H1 (cell line): ENCODE data around the gene RUFY3. TPM values are rescaled to one million over a fixed set of nuclear protein-coding genes. Genes with fewer than 3 reads are reported as not detected.

Experiments used
- CTCF ChIA-PET: fragments of 300-600 bp; sonication (Branson Sonifier 250); formaldehyde crosslinking; loops from one replicate; lab custom pipeline; 2021; ENCODE audit not compliant: partially characterized antibody; lab: Charles Lee
- POLR2A ChIA-PET: fragments of 300-600 bp; sonication (Branson Sonifier 250); formaldehyde crosslinking; loops from one replicate; lab custom pipeline; 2021; ENCODE audit warnings: inconsistent platforms; ENCODE audit not compliant: partially characterized antibody; lab: Charles Lee
- DNase-seq, 2 experiments: peaks; one replicate each; pipeline versions ENCODE4 v3.0.0 to v3.0.0-alpha.2; 2010 to 2022; ENCODE audit warnings: low spot score in 2 of 2, low read depth in 1 of 2, mixed read lengths in 1 of 2
- FAIRE-seq: peaks from 2 replicates; lab custom pipeline; 2011; peaks lifted over from hg19 to GRCh38; lab: Jason Lieb, UNC
- H2AFZ ChIP-seq: 2 replicates; pipeline ENCODE4 v1.8.1; 2012; ENCODE audit warnings: low read length, inconsistent platforms
- H2AK5ac ChIP-seq: 2 replicates; pipeline ENCODE4 v1.6.1; 2013; ENCODE audit warnings: low read depth, low read length
- H2BK120ac ChIP-seq: replicated peaks from 2 replicates; pipeline ENCODE3; 2013; ENCODE audit warnings: low read depth, low read length, inconsistent platforms
- H2BK12ac ChIP-seq: 2 replicates; pipeline ENCODE4 v1.6.1; 2013; ENCODE audit warnings: low read depth, low read length
- H2BK15ac ChIP-seq: 2 replicates; pipeline ENCODE4 v1.6.1; 2013; ENCODE audit warnings: low read length
- H2BK20ac ChIP-seq: 2 replicates; pipeline ENCODE4 v1.6.1; 2013; ENCODE audit warnings: low read length
- H2BK5ac ChIP-seq: 2 replicates; pipeline ENCODE4 v1.6.1; 2013; ENCODE audit warnings: low read depth, low read length
- H3K14ac ChIP-seq: 2 replicates; pipeline ENCODE4 v1.6.1; 2013; ENCODE audit warnings: inconsistent platforms; ENCODE audit not compliant: insufficient read length
- H3K18ac ChIP-seq: 2 replicates; pipeline ENCODE4 v1.6.1; 2013; ENCODE audit warnings: low read length; ENCODE audit errors: extremely low read depth
- H3K23ac ChIP-seq: 2 replicates; pipeline ENCODE4 v1.6.1; 2013; ENCODE audit warnings: inconsistent platforms; ENCODE audit not compliant: insufficient read length
- H3K23me2 ChIP-seq: 2 replicates; pipeline ENCODE4 v1.6.1; 2013; ENCODE audit warnings: low read depth, low read length
- H3K27ac ChIP-seq: 2 replicates; pipeline ENCODE4 v1.6.1; 2011; ENCODE audit warnings: low read depth, low read length, inconsistent platforms
- H3K27me3 ChIP-seq, 4 experiments: replicated peaks in 1 of 4; 1 replicate in 1 of 4; 2 replicates in 3 of 4; pipeline versions ENCODE4 v1.6.1 to v1.8.1; 2011 to 2013; ENCODE audit warnings: low read length in 3 of 4, mild to moderate bottlenecking in 3 of 4, inconsistent platforms in 2 of 4, mixed read lengths in 2 of 4, moderate library complexity in 1 of 4; ENCODE audit not compliant: control insufficient read depth in 3 of 4, insufficient read depth in 3 of 4; ENCODE audit errors: extremely low read depth in 1 of 4
- H3K36me3 ChIP-seq, 4 experiments: 2 replicates each; pipeline versions ENCODE4 v1.6.1 to v1.8.1; 2011 to 2013; ENCODE audit warnings: mild to moderate bottlenecking in 4 of 4, low read length in 3 of 4, moderate library complexity in 2 of 4, control low read depth in 1 of 4, inconsistent platforms in 1 of 4; ENCODE audit not compliant: insufficient read depth in 4 of 4, control insufficient read depth in 2 of 4
- H3K4ac ChIP-seq: replicated peaks from 2 replicates; pipeline ENCODE3; 2013; ENCODE audit warnings: low read length, low read depth, mixed read lengths, inconsistent platforms; ENCODE audit not compliant: insufficient read length
- H3K4me1 ChIP-seq, 4 experiments: replicated peaks in 1 of 4; 1 replicate in 1 of 4; 2 replicates in 3 of 4; pipeline versions ENCODE4 v1.6.1 to v1.8.1; 2011 to 2013; ENCODE audit warnings: low read length in 3 of 4, inconsistent platforms in 2 of 4, mixed read lengths in 1 of 4; ENCODE audit not compliant: insufficient read depth in 4 of 4, control insufficient read depth in 3 of 4
- H3K4me2 ChIP-seq, 2 experiments: 2 replicates each; pipeline versions ENCODE4 v1.6.1 to v1.8.1; 2011 to 2013; ENCODE audit warnings: low read depth in 2 of 2, low read length in 2 of 2, control low read depth in 1 of 2, inconsistent platforms in 1 of 2, mild to moderate bottlenecking in 1 of 2; ENCODE audit not compliant: insufficient read depth in 1 of 2
- H3K4me3 ChIP-seq, 4 experiments: fragments of 200-600, 300-600 bp in 1 of 4; sonication (generic), shearing (Covaris generic), sonication (Bioruptor Twin) in 1 of 4; 2 replicates each; pipeline versions ENCODE4 v1.5.1 to v1.8.1; 2011 to 2016; ENCODE audit warnings: low read length in 4 of 4, low read depth in 3 of 4, control low read depth in 2 of 4, inconsistent platforms in 2 of 4, mild to moderate bottlenecking in 2 of 4, mixed read lengths in 1 of 4, moderate library complexity in 1 of 4; ENCODE audit not compliant: insufficient read depth in 2 of 4; ENCODE audit errors: extremely low read depth in 1 of 4
- H3K56ac ChIP-seq: replicated peaks from 2 replicates; pipeline ENCODE3; 2013; ENCODE audit warnings: low read depth, mild to moderate bottlenecking, mixed read lengths, low read length, inconsistent platforms; ENCODE audit not compliant: insufficient read length
- H3K79me1 ChIP-seq: 2 replicates; pipeline ENCODE4 v1.6.1; 2013; ENCODE audit warnings: low read depth, low read length, control low read depth
- H3K79me2 ChIP-seq, 2 experiments: 2 replicates each; pipeline versions ENCODE4 v1.6.1 to v1.8.1; 2012 to 2013; ENCODE audit warnings: low read length in 2 of 2, mild to moderate bottlenecking in 2 of 2, inconsistent platforms in 1 of 2; ENCODE audit not compliant: insufficient read depth in 2 of 2, control insufficient read depth in 1 of 2
- H3K9ac ChIP-seq, 4 experiments: replicated peaks in 1 of 4; 1 replicate in 1 of 4; 2 replicates in 3 of 4; pipeline versions ENCODE4 v1.6.1 to v1.8.1; 2011 to 2013; ENCODE audit warnings: low read depth in 3 of 4, low read length in 3 of 4, control low read depth in 2 of 4, mild to moderate bottlenecking in 2 of 4, moderate library complexity in 2 of 4, inconsistent platforms in 1 of 4; ENCODE audit errors: extremely low read depth in 1 of 4
- H3K9me3 ChIP-seq, 2 experiments: 2 replicates each; pipeline versions ENCODE4 v1.6.1 to v1.8.1; 2012 to 2013; ENCODE audit warnings: mild to moderate bottlenecking in 2 of 2, moderate library complexity in 2 of 2, control low read depth in 1 of 2, inconsistent platforms in 1 of 2, low read depth in 1 of 2, low read length in 1 of 2, mixed read lengths in 1 of 2; ENCODE audit not compliant: insufficient read depth in 2 of 2
- H4K20me1 ChIP-seq, 2 experiments: replicated peaks in 1 of 2; 2 replicates each; pipeline versions ENCODE3 to v1.8.1; 2011 to 2013; ENCODE audit warnings: inconsistent platforms in 2 of 2, low read length in 2 of 2, mild to moderate bottlenecking in 1 of 2; ENCODE audit not compliant: insufficient read depth in 2 of 2, control insufficient read depth in 1 of 2
- H4K5ac ChIP-seq: 2 replicates; pipeline ENCODE4 v1.6.1; 2013; ENCODE audit warnings: low read length, low read depth, mixed read lengths, inconsistent platforms; ENCODE audit not compliant: insufficient read length
- H4K8ac ChIP-seq: 2 replicates; pipeline ENCODE4 v1.8.0; 2013; ENCODE audit warnings: mild to moderate bottlenecking, moderate library complexity, low read length, inconsistent platforms; ENCODE audit not compliant: insufficient read depth; ENCODE audit errors: extremely low read depth
- H4K91ac ChIP-seq: replicated peaks from 2 replicates; pipeline ENCODE3; 2013; ENCODE audit warnings: low read length, mixed read lengths, inconsistent platforms; ENCODE audit not compliant: insufficient read length
- CHD2 ChIP-seq: IDR thresholded peaks from 2 replicates; pipeline ENCODE4 v1.6.1; 2012; ENCODE audit warnings: low read length, improper control_type of control experiment
- CTBP2 ChIP-seq: IDR thresholded peaks from 2 replicates; pipeline ENCODE4 v1.7.0; 2011; ENCODE audit warnings: borderline replicate concordance, mild to moderate bottlenecking, moderate library complexity, mixed read lengths, low read length; ENCODE audit not compliant: insufficient read depth, insufficient read length
- HDAC6 ChIP-seq: IDR thresholded peaks from one replicate; pipeline ENCODE4 v1.7.1; 2012; ENCODE audit warnings: low read depth, mild to moderate bottlenecking, inconsistent platforms, low read length, moderate library complexity
- KDM5A ChIP-seq: fragments of 200-600 bp; IDR thresholded peaks from 2 replicates; pipeline ENCODE4 v1.7.1; 2012; ENCODE audit warnings: mild to moderate bottlenecking, low read length, inconsistent platforms, mixed read lengths
- MAFK ChIP-seq: IDR thresholded peaks from 2 replicates; pipeline ENCODE4 v1.6.1; 2012; ENCODE audit warnings: low read depth, mild to moderate bottlenecking, improper control_type of control experiment, low read length
- NANOG ChIP-seq: IDR thresholded peaks from 2 replicates; pipeline ENCODE4 v1.6.1; 2011; ENCODE audit warnings: low read length, low read depth, mild to moderate bottlenecking, inconsistent platforms; ENCODE audit not compliant: insufficient read depth, poor library complexity, severe bottlenecking
- RNF2 ChIP-seq: fragments of 200-900, 300-1000 bp; sonication (generic); IDR thresholded peaks from 2 replicates; pipeline ENCODE4 v1.7.1; 2016; ENCODE audit warnings: borderline replicate concordance, low read depth, mild to moderate bottlenecking, antibody characterized with exemption, low read length; ENCODE audit not compliant: poor library complexity, severe bottlenecking; ENCODE audit errors: missing control alignments
- TEAD4 ChIP-seq: IDR thresholded peaks from 2 replicates; pipeline ENCODE4 v1.6.1; 2012; ENCODE audit warnings: low read depth, low read length, inconsistent platforms, mixed read lengths
- WGBS, 2 experiments: shearing (Covaris generic) in 1 of 2; methylation state at CpG; one replicate each; pipeline versions ENCODE4 v1.1.6 to v1.1.7; 2013 to 2015; ENCODE audit warnings: low lambda C conversion rate in 2 of 2, mixed read lengths in 2 of 2, inconsistent platforms in 1 of 2, low coverage in 1 of 2, missing lambda C conversion rate in 1 of 2; ENCODE audit not compliant: insufficient replicate concordance in 2 of 2, insufficient coverage in 1 of 2, insufficient read length in 1 of 2; ENCODE audit errors: extremely low coverage in 1 of 2, missing lambda C conversion rate in 1 of 2; 5-methylcytosine and 5-hydroxymethylcytosine counted together
- polyA plus RNA-seq, 7 experiments: library from polyadenylated mRNA; depleted of rRNA in 3 of 7; stranded (reverse) in 5 of 7; unstranded in 2 of 7; fragments of >200 nt in 5 of 7; fragments of 200-250 nt in 2 of 7; gene quantifications; 1 replicate in 5 of 7; 2 replicates in 1 of 7; 4 replicates in 1 of 7; pipeline versions ENCODE4 v1.2.1 to v1.2.3, GENCODE V29; 2011 to 2013; ENCODE audit warnings: missing spikeins in 2 of 7, mixed read lengths in 2 of 7
- total RNA-seq: library from RNA; stranded (reverse); fragmentation: NEBNext Ultra II Directional; extraction: Animal tissue kit (Norgen Biotek cat#: 25700); gene quantifications from 2 replicates; pipeline ENCODE4 v1.2.1, GENCODE V29; 2021

RUFY3 gene
- total and polyA plus RNA-seq, 2 of the 8 experiments (the other 6 are each of a cell fraction or from before 2014, with no cell fraction given), result 7.8 to 33.1 TPM

DNA sequence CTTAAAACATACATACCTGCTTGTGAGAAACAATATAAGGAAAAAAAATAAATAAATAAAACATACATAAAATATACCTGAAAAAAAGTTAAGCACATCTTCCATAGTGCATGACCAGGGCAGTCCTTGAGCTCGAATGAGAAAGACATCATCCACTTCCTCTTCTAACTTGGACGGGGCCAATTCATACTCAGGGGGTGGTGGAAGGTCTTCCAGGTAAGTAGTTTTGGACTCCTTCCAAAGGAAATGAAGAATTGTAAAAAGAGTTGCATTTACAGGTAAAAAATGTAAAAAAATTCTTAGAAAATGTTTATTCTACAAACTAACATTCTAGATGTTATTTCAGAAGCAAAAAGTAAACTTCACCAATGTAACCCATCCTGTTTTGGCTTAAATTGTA, 114.3 kb downstream of the RUFY3 start:
- FAIRE-seq (no peak), DNase-seq (no peak)
- H3K4me3 ChIP-seq, result no peak overlapping the region
- H3K23me2 ChIP-seq, result no peaks in the 10 kb centered on the region
- no peaks in the 10 kb centered on the region for H3K27me3 ChIP-seq
- no peak overlapping the region for H2AFZ ChIP-seq
- H4K8ac ChIP-seq, result no peak overlapping the region
- 91% methylated on average over 2 of the region's 2 CpGs; no CpG with 5 or more reads in 1 of the 2 experiments for WGBS, 2 experiments
- no peak overlapping the region for H2BK20ac ChIP-seq
- no peak overlapping the region for H3K56ac ChIP-seq
- H4K20me1 ChIP-seq, result peaks cover 2 to 9% of the 10 kb centered on the region in 2 experiments
- no peaks in the 10 kb centered on the region; the same call in 1 of the 2 replicates for H3K79me1 ChIP-seq
- peaks cover 26 to 58% of the 10 kb centered on the region in 2 experiments for H3K79me2 ChIP-seq
- CTCF ChIA-PET, result interaction anchor here (0.6 to 0.9 kb wide), 2 partner anchors 8 to 592 kb away, joined by 3 read pairs; no protein-coding TSS in a partner anchor
- H3K4me2 ChIP-seq, result no peak overlapping the region; a peak in 1 of 4 replicates
- H3K18ac ChIP-seq, result no peak overlapping the region
- no peak overlapping the region for H2BK15ac ChIP-seq
- H3K4ac ChIP-seq, result no peak overlapping the region
- H4K5ac ChIP-seq, result no peak overlapping the region
- no peak overlapping the region for H2BK120ac ChIP-seq
- H3K4me1 ChIP-seq, result peaks cover 0 to 7% (median 2%) of the 10 kb centered on the region in 4 experiments; a peak in 3 of 7 replicates
- H4K91ac ChIP-seq, result no peak overlapping the region
- no peaks in the 10 kb centered on the region for H3K9me3 ChIP-seq
- POLR2A ChIA-PET, result interaction anchor here (1.0 to 1.5 kb wide), 2 partner anchors 10 to 66 kb away, joined by 4 to 5 read pairs; partner anchors contain the start of gene MOB1B
- H3K14ac ChIP-seq, result no peak overlapping the region
- no peak overlapping the region for H3K9ac ChIP-seq
- H3K27ac ChIP-seq, result no peak overlapping the region
- no peak overlapping the region for H2AK5ac ChIP-seq
- no peak overlapping the region for H3K23ac ChIP-seq
- H2BK12ac ChIP-seq, result no peak overlapping the region
- H2BK5ac ChIP-seq, result no peak overlapping the region
- TF ChIP-seq CHD2 (no peak), RNF2 (no peak), KDM5A (no peak), TEAD4 (no peak), NANOG (no peak), HDAC6 (no peak), CTBP2 (no peak), MAFK (no peak)
- H3K36me3 ChIP-seq, result peaks cover 13 to 47% (median 24%) of the 10 kb centered on the region in 4 experiments; a peak in 7 of 8 replicates
